OCI-LY1 (cell line): ENCODE measurements around the gene IP6K3.

Experiments
- CTCF ChIP-seq: fragments of 200-600 bp; sonication (generic), shearing (Covaris generic); IDR thresholded peaks from 2 replicates; pipeline ENCODE4 v1.5.1; 2017; ENCODE audit warnings: mild to moderate bottlenecking, antibody characterized with exemption, low read length, moderate library complexity, mixed read lengths
- EZH2 ChIP-seq: fragments of 200-600 bp; sonication (generic), shearing (Covaris generic); IDR thresholded peaks from 2 replicates; pipeline ENCODE4 v1.8.0; 2017; ENCODE audit warnings: borderline replicate concordance, mixed run types, mild to moderate bottlenecking, antibody characterized with exemption, low read length, moderate library complexity, mixed read lengths

GRCh38 chr6:33737267-33738026, 9.3 kb downstream of the IP6K3 start:
- no peak for TF ChIP-seq CTCF
- no peak for TF ChIP-seq EZH2
